WI38 (cell line): ENCODE data around the gene KRTAP5-6.

Source experiments
- H3K4me3 ChIP-seq: 2 replicates; pipeline ENCODE4 v1.5.1; 2011; ENCODE audit warnings: low read depth, mild to moderate bottlenecking, control low read depth, low read length
- TF ChIP-seq, protein P1 (sequence below): IDR thresholded peaks from 2 replicates; pipeline ENCODE4 v1.5.1; 2012; ENCODE audit warnings: low read depth, mild to moderate bottlenecking, control low read depth, low read length

KRTAP5-6 gene

DNA sequence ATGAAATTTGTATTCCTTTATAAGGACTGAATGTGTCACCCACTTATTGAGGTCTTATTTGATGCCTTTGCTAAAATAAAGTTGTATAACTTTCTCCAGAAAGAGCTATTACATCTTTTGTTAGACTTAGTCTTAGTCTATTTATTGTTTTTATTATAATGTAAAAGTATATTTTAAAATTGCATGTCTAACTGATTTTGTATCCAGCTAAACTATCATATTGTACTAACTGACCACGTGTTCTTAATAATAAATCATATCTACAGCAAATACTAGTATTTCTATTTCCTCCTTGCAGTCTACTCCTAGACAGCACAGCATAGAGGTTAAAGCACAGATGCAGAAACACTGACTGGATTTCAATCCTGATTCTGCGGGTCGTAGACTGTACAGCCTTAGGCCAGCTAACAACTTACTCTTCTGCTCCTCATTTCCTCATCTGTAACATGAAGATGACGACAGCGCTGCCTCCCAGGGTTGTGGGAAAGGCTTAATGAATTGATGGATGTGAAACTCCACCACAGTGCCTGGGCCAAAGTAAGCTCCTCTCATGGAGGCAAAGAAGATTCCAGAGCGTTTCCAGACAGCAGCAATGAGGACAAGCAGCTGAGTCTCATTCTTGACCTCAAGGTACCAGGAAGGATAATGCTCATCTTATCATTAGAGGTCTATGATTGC is 40.2 kb downstream of the KRTAP5-6 start:
- TF ChIP-seq, protein P1, sequence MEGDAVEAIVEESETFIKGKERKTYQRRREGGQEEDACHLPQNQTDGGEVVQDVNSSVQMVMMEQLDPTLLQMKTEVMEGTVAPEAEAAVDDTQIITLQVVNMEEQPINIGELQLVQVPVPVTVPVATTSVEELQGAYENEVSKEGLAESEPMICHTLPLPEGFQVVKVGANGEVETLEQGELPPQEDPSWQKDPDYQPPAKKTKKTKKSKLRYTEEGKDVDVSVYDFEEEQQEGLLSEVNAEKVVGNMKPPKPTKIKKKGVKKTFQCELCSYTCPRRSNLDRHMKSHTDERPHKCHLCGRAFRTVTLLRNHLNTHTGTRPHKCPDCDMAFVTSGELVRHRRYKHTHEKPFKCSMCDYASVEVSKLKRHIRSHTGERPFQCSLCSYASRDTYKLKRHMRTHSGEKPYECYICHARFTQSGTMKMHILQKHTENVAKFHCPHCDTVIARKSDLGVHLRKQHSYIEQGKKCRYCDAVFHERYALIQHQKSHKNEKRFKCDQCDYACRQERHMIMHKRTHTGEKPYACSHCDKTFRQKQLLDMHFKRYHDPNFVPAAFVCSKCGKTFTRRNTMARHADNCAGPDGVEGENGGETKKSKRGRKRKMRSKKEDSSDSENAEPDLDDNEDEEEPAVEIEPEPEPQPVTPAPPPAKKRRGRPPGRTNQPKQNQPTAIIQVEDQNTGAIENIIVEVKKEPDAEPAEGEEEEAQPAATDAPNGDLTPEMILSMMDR, result no peak
- H3K4me3 ChIP-seq, result no peak overlapping the region

DNA sequence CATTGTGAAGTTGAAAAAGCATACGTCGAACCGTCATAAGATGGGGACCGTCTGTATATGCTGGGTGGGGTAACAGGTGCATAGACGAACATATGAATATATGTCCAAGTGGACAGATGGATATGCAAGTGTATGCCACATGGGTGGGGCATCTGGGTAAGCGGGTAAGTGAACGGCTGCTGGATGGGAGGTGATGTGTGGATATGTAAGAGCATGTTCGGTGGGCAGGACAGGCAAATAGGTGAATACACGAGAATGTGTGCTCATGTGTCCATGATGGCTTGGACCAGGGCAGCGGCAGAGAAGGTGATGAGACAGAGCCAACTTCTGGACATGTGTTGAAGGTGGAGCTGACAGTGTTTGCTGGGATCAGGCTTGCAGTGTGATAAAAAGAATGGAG is 41.4 kb downstream of the KRTAP5-6 start:
- H3K4me3 ChIP-seq, result no peak overlapping the region
- TF ChIP-seq, protein P1, result no peak

DNA sequence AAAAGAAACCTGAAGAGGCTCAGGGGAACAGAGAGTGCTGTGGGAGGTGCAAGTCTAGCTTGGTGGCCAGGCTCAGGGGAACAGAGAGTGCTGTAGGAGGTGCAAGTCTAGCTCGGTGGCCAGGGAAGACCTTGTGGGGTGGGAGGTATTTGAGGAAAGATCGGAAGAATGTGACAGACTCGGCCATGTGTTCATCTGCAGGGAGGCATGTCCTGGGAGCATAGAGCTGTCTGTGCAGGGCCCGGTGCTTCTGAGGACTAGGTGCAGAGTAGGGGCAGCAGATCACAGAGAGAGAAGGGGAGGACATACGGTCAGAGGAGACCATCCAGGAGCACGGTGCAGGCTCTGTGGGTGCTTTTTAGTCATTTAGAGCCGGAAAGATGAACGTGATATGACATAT is 42.6 kb downstream of the KRTAP5-6 start:
- no peak overlapping the region for H3K4me3 ChIP-seq
- TF ChIP-seq, protein P1, result no peak

DNA sequence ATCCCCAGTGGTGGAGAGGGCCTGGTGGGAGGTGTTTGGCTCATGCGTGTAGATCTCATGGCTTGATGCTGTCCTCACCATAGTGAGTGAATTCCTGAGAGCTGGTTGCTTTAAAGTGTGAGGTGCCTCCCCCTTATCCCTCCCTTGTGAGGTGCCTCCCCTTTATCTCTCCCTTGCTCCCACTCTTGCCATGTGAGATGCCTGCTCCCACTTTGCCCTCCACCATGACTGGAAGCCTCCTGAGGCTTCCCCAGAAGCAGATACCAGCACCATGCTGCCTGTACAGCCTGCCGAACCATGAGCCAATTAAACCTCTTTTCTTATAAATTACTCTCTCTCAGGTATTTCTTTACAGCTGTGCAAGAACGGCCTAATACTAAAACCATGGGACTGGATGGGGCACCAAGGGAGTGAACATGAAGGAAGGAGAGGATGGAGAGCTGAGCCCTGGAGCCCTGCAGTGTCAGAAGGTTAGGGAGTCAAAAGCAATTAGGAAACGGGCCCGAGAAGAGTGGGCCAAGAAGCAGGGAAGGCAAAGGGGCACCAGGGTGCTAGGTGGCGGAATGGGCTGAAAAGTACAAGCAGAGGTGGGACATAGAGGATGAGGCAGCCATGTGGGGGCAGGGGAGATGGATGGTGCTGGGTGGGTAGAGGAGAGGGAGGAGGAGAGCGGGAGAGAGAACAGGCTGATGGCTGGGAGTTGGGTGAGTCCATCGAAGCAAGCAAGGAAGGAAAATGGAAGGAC is 44.0 kb downstream of the KRTAP5-6 start:
- no peak overlapping the region for H3K4me3 ChIP-seq
- TF ChIP-seq, protein P1, result no peak

DNA sequence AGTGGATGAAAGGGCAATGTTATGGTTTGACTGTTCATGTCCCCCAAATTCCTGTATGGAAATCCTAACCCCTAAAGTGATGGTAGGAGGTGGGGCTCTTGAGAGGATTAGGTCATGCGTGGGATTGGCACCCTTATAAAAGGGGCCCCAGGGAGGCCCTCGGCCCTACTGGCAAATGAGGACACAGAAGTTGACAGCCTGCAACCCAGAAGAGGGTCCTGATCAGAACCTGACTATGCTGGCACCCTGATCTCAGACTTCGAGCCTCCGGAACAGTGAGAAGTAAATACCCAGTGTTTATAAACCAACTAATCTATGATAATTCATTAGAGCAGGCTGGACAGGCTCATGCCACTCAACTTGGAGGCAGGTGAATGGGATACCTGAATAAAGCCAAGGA is 44.7 kb downstream of the KRTAP5-6 start:
- TF ChIP-seq, protein P1, result no peak
- no peak overlapping the region for H3K4me3 ChIP-seq

DNA sequence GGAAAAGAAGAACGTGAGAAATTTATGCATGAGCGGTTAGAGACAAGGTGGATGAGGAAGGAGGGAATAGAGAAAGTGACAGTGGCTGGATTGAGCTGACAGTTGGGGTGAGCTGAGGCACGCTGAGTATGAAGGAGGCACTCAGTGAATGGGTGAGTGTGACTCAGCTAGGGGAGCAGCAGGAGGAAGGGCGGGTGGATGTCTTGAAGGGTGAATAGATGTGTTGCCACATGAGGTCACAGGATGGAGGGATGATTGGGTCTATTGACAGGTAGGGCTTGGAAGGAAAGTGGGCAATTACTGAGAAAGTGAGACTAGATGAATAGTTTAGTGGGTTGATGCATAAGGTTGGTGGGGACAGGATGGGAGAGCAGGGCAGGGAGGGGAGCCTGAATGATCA is 45.4 kb downstream of the KRTAP5-6 start:
- H3K4me3 ChIP-seq, result no peak overlapping the region
- TF ChIP-seq, protein P1, result no peak

DNA sequence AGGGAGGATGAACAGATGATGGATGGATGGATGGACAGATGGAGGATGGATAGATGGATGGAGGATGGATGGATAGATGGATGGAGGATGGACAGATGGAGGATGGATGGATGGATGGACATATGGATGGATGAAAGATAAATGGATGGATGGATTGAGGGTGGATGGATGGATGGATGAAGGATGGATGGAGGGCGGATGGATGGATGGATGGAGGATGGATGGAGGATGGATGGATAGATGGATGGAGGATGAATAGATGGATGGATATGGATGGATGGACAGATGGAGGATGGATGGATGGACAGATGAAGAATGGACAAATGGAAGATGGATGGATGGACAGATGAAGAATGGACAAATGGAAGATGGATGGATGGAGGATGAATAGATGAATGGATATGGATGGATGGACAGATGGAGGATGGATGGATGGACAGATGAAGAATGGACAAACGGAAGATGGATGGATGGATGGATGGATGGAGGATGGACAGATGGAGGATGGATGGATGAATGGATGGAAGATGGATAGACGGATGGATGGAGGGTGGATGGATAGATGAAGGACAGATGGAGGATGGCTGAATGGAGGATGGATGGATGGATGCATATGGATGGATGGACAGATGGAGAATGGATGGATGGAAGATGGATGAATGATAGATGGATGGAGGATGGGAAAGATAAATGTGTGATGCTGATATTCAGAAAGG is 46.0 kb downstream of the KRTAP5-6 start:
- H3K4me3 ChIP-seq, result no peak overlapping the region
- TF ChIP-seq, protein P1, result no peak
